ENCODE results near the gene EDEM2. TPM values are rescaled to one million over a fixed set of nuclear protein-coding genes. Genes with fewer than 3 reads are reported as not detected.

Gene EDEM2
- total and polyA plus RNA-seq, 2 of the 13 experiments (the other 11 are each of a cell fraction or from before 2014, with no cell fraction given) = 33.1 to 46.9 TPM

DNA sequence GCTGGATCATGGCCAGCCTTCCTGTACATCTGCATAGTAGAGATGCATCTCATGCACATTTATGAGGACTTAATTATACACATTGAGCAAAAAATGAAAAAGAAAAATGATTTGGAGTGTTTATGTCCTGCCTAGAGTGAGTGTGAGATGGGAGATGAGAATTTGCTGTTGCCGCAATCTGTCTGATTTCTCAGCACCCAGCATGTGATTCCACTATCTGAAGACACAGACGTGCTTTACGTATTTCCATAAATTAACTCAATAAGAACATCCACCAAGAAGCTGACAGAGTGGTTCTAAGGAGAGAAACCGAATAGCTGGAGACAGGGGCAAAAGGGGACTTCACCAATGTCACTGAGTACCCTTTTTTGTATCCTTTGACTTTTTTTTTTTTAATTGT is 15.2 kb downstream of the EDEM2 start:
- no peak for FAIRE-seq
- no TSS peak for BruUV-seq (replicated peaks)
- H3K36me3 ChIP-seq (replicated peaks in 1 of 2; ENCODE audit: control insufficient read depth in 1 of 2, insufficient read depth in 2 of 2, low read length in 2 of 2) = peaks cover 17 to 36% of the 10 kb centered on the region in 2 experiments

More for the DNA sequence above, 15.2 kb downstream of the EDEM2 start:
- in situ Hi-C loops (cut with HindIII; ENCODE audit: extremely low pct_ligation_motif_present, low pct_unique_long_range_greater_than_20kb) = loop anchor here (25.0 kb wide), 1 partner anchor 305 kb away; the partner anchor contains the start of gene GDF5
- intact Hi-C loops (cut with micrococcal nuclease; ENCODE audit: unreplicated experiment) = no loop called here
- H3K4me1 ChIP-seq (ENCODE audit: insufficient read depth, low read length) = peaks cover 11% of the 10 kb centered on the region
- no peaks in the 10 kb centered on the region for H3K27me3 ChIP-seq (ENCODE audit: control insufficient read depth in 1 of 2, insufficient read depth in 2 of 2, low read length in 2 of 2)
- no peak overlapping the region for H3K27ac ChIP-seq (ENCODE audit: extremely low read length, insufficient read depth, low read length)
- no peak overlapping the region for H3K9ac ChIP-seq (ENCODE audit: insufficient read depth, low read depth, low read length)
- ATAC-seq (no peak), DNase-seq (ENCODE audit: low spot score) (no peak)
- H3K4me2 ChIP-seq (ENCODE audit: low read depth, low read length) = no peak overlapping the region
- H3K9me3 ChIP-seq (ENCODE audit: low read length) = no peaks in the 10 kb centered on the region
- H3K79me2 ChIP-seq (ENCODE audit: insufficient read depth, low read length) = no peaks in the 10 kb centered on the region
- ChIA-PET CTCF (ENCODE audit: low intra/inter-chr PET ratio, low total read pairs) (no interaction called here), POLR2A (interaction anchor here (2.0 kb wide), 1 partner anchor 15 kb away, joined by 7 read pairs; the partner anchor contains the start of gene EDEM2)
- WGBS (ENCODE audit: low lambda C conversion rate) = 93% methylated on average over 4 of the region's 4 CpGs
- H2AFZ ChIP-seq (ENCODE audit: low read length) = no peak overlapping the region
- no peak for TF ChIP-seq ZNF501 (CRISPR knock-in tag; IDR thresholded peaks at IDR 0.05)
- TF ChIP-seq ZNF672 (CRISPR knock-in tag; IDR thresholded peaks at IDR 0.05) = no peak
- TF ChIP-seq ARNTL (CRISPR knock-in tag; IDR thresholded peaks at IDR 0.05) = no peak
- TF ChIP-seq ZKSCAN8 (CRISPR knock-in tag; IDR thresholded peaks at IDR 0.05; ENCODE audit: borderline replicate concordance) = no peak
- TF ChIP-seq, protein P1, sequence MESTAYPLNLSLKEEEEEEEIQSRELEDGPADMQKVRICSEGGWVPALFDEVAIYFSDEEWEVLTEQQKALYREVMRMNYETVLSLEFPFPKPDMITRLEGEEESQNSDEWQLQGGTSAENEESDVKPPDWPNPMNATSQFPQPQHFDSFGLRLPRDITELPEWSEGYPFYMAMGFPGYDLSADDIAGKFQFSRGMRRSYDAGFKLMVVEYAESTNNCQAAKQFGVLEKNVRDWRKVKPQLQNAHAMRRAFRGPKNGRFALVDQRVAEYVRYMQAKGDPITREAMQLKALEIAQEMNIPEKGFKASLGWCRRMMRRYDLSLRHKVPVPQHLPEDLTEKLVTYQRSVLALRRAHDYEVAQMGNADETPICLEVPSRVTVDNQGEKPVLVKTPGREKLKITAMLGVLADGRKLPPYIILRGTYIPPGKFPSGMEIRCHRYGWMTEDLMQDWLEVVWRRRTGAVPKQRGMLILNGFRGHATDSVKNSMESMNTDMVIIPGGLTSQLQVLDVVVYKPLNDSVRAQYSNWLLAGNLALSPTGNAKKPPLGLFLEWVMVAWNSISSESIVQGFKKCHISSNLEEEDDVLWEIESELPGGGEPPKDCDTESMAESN (CRISPR knock-in tag; conservative IDR thresholded peaks at IDR 0.05) = no peak
- no peak for TF ChIP-seq SIN3B (IDR thresholded peaks at IDR 0.05; ENCODE audit: low read length)
- no peak for TF ChIP-seq ZNF75D (CRISPR knock-in tag; IDR thresholded peaks at IDR 0.05; ENCODE audit: borderline replicate concordance)
- no peak for TF ChIP-seq ISL2 (CRISPR knock-in tag; IDR thresholded peaks at IDR 0.05)
- no peak for TF ChIP-seq ADNP (CRISPR knock-in tag; IDR thresholded peaks at IDR 0.05)
- TF ChIP-seq ZNF251 (CRISPR knock-in tag; IDR thresholded peaks at IDR 0.05) = no peak
- TF ChIP-seq, protein P2, sequence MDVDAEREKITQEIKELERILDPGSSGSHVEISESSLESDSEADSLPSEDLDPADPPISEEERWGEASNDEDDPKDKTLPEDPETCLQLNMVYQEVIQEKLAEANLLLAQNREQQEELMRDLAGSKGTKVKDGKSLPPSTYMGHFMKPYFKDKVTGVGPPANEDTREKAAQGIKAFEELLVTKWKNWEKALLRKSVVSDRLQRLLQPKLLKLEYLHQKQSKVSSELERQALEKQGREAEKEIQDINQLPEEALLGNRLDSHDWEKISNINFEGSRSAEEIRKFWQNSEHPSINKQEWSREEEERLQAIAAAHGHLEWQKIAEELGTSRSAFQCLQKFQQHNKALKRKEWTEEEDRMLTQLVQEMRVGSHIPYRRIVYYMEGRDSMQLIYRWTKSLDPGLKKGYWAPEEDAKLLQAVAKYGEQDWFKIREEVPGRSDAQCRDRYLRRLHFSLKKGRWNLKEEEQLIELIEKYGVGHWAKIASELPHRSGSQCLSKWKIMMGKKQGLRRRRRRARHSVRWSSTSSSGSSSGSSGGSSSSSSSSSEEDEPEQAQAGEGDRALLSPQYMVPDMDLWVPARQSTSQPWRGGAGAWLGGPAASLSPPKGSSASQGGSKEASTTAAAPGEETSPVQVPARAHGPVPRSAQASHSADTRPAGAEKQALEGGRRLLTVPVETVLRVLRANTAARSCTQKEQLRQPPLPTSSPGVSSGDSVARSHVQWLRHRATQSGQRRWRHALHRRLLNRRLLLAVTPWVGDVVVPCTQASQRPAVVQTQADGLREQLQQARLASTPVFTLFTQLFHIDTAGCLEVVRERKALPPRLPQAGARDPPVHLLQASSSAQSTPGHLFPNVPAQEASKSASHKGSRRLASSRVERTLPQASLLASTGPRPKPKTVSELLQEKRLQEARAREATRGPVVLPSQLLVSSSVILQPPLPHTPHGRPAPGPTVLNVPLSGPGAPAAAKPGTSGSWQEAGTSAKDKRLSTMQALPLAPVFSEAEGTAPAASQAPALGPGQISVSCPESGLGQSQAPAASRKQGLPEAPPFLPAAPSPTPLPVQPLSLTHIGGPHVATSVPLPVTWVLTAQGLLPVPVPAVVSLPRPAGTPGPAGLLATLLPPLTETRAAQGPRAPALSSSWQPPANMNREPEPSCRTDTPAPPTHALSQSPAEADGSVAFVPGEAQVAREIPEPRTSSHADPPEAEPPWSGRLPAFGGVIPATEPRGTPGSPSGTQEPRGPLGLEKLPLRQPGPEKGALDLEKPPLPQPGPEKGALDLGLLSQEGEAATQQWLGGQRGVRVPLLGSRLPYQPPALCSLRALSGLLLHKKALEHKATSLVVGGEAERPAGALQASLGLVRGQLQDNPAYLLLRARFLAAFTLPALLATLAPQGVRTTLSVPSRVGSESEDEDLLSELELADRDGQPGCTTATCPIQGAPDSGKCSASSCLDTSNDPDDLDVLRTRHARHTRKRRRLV (CRISPR knock-in tag; IDR thresholded peaks at IDR 0.05) = no peak
- TF ChIP-seq ZNF7 (CRISPR knock-in tag; IDR thresholded peaks at IDR 0.05) = no peak
- TF ChIP-seq, protein P3, sequence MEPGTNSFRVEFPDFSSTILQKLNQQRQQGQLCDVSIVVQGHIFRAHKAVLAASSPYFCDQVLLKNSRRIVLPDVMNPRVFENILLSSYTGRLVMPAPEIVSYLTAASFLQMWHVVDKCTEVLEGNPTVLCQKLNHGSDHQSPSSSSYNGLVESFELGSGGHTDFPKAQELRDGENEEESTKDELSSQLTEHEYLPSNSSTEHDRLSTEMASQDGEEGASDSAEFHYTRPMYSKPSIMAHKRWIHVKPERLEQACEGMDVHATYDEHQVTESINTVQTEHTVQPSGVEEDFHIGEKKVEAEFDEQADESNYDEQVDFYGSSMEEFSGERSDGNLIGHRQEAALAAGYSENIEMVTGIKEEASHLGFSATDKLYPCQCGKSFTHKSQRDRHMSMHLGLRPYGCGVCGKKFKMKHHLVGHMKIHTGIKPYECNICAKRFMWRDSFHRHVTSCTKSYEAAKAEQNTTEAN (CRISPR knock-in tag; conservative IDR thresholded peaks at IDR 0.05) = no peak
- TF ChIP-seq ZFP1 (CRISPR knock-in tag; IDR thresholded peaks at IDR 0.05) = no peak
- no peak for TF ChIP-seq KMT2A (CRISPR knock-in tag; IDR thresholded peaks at IDR 0.05)
- no peaks in the 10 kb centered on the region for H4K20me1 ChIP-seq (ENCODE audit: insufficient read depth, low read length)
- H3K4me3 ChIP-seq (replicated peaks in 1 of 3; ENCODE audit: insufficient read depth in 1 of 3, low read depth in 2 of 3, low read length in 3 of 3) = no peak overlapping the region

All from HepG2 (cell line).